DOHH2 (cell line): ENCODE measurements around the gene OR2M3.

ENCODE experiments used
- CTCF ChIP-seq: fragments of 200-600 bp; sonication (generic); IDR thresholded peaks from one replicate; pipeline ENCODE4 v1.5.1; 2014; ENCODE audit warnings: antibody characterized with exemption, mild to moderate bottlenecking, low read depth, low read length; ENCODE audit not compliant: poor library complexity, severe bottlenecking
- EZH2phosphoT487 ChIP-seq: fragments of 200-600 bp; sonication (generic); IDR thresholded peaks from 2 replicates; pipeline ENCODE4 v1.6.1; 2017; ENCODE audit warnings: borderline replicate concordance, mild to moderate bottlenecking, antibody characterized with exemption, low read length, moderate library complexity, mixed read lengths

GRCh38 chr1:248243204-248243603 lies 46.1 kb downstream of the OR2M3 start:
- TF ChIP-seq CTCF = peak; percentile 72
- TF ChIP-seq EZH2phosphoT487 = no peak
